ENCODE data around the gene DMXL1.
"Not testable (repeated sequence)": the region's sequence is repeated elsewhere in the genome, so short reads cannot be mapped to it uniquely, and the experiment has no call there.

The DMXL1 gene

GRCh38 chr5:119122474-119122873 lies 51.6 kb downstream of the DMXL1 start:
- DNase-seq (ENCODE audit: low spot score) = not testable (repeated sequence)

DNA sequence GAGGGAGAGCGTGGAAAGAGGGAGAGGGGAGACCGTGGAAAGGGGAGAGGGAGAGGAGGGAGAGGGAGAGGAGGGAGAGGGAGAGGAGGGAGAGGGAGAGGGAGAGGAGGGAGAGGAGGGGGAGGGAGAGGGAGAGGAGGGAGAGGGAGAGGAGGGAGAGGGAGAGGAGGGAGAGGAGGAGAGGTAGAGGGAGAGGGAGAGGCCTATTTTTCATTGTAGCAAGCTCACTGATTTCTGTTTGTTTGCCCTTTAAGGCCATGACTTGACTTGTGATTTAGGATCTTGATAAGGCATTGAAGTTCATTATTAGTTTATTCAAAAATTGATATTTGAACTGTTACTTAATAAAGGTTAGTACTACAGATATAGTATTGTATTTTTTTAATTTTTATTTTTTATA lies 52.4 kb downstream of the DMXL1 start:
- DNase-seq (ENCODE audit: low spot score) = no peak

- DNase-seq (ENCODE audit: low spot score) = no peak
Measured at GRCh38 chr5:119129770-119130169, 58.9 kb downstream of the DMXL1 start.

GRCh38 chr5:119131530-119132304 lies 60.8 kb downstream of the DMXL1 start:
- DNase-seq (ENCODE audit: low spot score) = no peak

DNA sequence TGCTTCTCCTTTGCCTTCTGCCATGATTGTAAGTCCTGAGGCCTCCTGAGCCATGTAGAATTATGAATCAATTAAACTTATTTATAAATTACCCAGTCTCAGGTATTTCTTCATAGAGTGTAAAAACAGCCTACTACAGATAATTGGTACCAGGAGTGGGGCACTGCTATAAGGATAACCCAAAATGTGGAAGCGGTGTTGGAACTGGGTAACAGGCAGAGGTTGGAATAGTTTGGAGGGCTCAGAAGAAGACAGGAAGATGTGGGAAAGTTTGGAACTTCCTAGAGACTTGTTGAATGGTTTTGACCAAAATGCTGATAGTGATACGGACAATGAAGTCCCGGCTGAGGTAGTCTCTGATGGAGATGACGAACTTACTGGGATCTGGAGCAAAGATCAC lies 64.9 kb downstream of the DMXL1 start:
- not testable (repeated sequence) for DNase-seq (ENCODE audit: low spot score)

GRCh38 chr5:119136666-119137318 lies 65.9 kb downstream of the DMXL1 start:
- no peak for DNase-seq (ENCODE audit: low spot score)

- DNase-seq (ENCODE audit: low spot score) = no peak
Measured at GRCh38 chr5:119153629-119154028, 82.7 kb downstream of the DMXL1 start.

DNA sequence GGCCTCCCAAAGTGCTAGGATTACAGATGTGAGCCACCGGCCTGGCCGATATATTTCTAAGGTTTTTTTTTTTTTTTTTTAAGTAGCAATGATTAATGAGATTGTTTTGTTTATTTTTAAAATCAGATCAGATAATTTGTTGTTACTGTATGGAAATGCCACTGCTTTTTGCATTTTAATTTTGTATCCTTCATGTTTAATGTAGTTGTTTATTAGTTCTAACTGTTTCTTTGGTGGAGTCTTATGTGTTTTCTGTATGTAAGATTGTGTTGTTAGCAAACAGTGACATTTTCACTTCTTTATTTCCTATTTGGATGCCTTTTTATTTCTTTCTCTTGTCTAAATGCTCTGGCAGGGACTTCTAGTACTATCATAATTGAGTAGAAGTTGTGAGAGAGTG lies 87.3 kb downstream of the DMXL1 start:
- DNase-seq (ENCODE audit: low spot score) = no peak

DNA sequence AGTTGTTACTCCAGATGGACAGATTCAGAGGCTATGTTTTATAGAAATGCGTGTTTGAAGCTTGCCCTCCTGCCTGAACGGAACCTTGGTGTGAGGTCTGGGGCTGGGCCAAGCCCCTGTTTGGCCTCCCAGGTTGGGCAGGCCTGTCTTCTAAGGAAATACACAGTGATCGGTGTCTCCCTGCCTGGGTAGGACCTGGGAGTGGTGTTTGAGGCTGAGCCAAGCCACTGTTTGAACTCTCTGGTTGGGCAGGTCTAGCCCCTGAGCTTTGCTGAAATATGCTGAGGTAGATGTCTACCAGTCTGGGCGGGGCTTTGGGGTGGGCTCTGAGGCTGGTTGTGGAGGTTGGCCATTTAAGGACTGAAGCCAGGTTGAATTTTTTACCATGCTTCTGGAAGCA lies 90.5 kb downstream of the DMXL1 start:
- no peak for DNase-seq (ENCODE audit: low spot score)

DNA sequence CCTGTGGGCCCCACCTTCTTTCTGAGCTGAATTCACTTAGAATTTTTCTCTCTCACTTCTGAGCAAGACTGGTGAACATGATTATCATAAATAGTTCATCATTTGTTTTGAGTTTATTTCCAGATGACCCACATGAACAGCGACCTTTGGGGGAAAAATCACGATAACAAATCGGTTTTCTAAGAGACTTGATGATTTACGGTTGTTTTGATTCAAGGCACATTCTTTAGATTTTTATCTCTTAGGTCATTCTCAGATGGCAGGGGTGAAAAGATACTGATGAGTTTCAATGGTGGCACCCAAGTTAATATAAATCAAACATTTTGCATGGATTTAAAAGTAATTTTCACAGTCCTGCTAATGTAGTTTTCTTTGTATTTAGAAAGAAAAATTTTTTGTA lies 95.1 kb downstream of the DMXL1 start:
- no peak for DNase-seq (ENCODE audit: low spot score)

DNA sequence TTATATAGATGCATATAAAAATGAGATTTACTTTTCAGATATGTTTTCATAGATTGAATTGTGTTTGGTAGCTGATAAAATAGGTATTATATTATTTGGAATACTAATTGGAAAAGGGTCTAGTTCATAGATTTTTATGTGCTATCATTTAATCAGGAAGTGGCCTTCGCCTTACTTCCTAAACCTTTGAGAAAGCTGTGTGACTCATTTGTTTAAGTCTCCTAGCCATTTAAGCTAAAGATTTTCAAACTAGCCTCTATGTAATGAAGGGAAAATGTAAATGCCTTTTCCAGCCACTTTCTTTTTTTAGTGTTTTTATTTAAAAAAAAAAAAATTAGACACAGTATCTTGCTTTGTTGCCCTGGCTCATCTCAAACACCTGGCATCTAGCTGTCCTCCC lies 97.5 kb downstream of the DMXL1 start:
- no peak for DNase-seq (ENCODE audit: low spot score)

- DNase-seq (ENCODE audit: low spot score) = no peak
Measured at GRCh38 chr5:119171686-119172085, 100.8 kb downstream of the DMXL1 start.

- DNase-seq (ENCODE audit: low spot score) = no peak
Measured at GRCh38 chr5:119174578-119175163, 103.8 kb downstream of the DMXL1 start.

- DNase-seq (ENCODE audit: low spot score) = no peak
Measured at GRCh38 chr5:119176785-119177184, 105.9 kb downstream of the DMXL1 start.

- no peak for DNase-seq (ENCODE audit: low spot score)
Measured at GRCh38 chr5:119177226-119177625, 106.3 kb downstream of the DMXL1 start.

DNA sequence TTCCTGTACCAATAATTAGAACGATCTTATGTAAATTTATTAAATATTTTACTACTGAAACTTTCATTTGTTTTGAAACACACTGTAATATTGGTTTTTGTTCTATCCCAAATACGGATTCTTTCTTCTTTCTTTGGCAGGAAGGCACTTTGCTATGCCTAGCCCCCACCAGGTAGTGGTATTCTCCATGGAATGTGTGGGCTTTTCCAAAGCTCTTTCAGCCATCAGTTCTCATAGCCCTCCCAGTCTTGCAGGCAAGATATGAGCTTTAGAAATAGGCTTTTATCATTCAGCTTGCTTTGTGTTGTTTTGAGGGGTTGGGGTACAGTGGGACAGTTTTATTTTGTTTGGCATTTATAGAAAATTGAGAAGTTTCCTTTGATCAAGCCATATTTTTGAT lies 107.5 kb downstream of the DMXL1 start:
- no peak for DNase-seq (ENCODE audit: low spot score)

DNA sequence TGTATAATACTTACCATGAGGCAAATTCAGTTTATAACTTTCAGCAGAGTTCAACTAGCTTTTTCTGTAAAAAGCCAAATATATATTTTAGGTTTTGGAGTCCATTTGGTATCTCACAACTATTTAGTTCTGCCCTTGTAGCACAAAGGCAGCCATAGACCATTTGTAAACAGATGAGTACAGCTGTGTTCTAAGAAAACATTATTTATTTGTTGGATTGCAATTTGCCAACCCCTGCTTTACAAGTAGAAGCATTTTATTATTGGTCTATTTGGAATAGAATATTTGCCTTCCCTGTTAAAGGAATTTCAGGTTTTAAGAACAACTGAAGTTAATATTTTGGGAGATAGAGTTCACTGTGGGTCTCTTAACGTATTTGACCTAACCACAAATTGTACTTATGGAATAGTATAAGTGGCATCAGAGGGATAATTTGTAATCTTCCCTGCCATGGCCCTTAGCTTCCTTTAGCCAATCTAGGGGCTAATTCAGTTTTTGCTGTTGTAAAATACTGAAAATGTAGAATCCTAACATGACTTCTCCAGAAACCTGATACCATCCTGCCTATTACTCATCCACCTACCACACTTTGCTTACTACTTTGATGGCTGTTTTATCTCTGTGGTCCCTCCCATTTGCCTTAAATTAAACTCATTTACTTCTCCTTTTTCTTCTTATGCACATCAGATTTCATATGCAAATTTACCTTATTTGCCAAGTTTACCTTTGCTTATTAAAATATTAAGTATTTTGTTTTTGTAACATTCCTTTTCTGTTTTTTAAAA lies 109.2 kb downstream of the DMXL1 start:
- no peak for DNase-seq (ENCODE audit: low spot score)

- not testable (repeated sequence) for DNase-seq (ENCODE audit: low spot score)
Measured at GRCh38 chr5:119185512-119185911, 114.6 kb downstream of the DMXL1 start.

GRCh38 chr5:119187776-119188529 lies 117.1 kb downstream of the DMXL1 start:
- no peak for DNase-seq (ENCODE audit: low spot score)

DNA sequence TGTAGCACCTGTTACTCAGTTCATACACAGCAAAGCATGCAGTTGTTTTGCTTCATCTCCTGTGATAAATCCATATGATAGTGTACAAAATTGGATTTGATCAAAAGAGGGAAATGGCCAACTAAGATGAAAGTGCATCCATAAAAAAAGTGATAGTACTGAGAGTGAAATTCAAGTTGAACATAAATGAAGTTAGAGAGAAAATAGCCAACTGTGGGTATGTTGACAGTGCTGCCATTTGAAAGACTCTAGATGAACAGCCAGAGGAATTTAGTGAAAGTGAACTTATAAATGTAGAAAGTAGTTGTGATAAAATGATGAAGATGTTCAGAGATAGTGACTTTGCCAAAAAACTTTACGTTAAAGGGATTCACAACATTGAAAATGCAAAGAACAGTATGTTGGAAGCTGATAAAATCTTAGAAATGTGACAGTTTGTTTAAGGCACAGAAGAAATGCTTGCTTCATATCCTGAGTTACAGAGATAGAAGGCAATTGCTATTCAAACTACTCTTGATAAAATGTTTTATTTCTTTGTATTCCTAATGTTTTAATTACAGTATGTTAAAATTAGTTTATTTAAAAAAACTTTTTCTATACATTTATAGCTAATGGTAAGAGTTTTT lies 119.7 kb downstream of the DMXL1 start:
- DNase-seq (ENCODE audit: low spot score) = no peak

DNA sequence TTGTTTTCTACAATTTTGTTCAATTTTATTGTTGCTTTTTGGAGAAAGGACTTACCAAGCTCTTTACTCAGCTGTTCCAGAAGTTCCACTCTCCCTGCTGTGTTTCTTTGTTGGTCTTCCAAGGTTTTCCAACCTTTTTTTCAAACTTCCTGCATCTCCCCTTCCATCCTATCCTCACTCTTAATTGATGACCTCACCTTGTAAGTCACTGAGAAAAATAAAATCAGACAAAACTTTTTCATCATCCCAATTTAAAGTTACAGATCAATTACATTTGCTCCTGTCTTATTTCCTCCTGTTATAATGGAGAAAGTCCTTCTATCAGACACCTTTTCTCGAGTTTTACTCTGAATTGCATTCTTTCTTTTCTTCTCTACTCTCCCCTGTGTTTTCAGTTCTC lies 121.1 kb downstream of the DMXL1 start:
- no peak for DNase-seq (ENCODE audit: low spot score)
